Panc1 (cell line): ENCODE data around the gene OXCT1.

ENCODE experiments used
- CTCF ChIP-seq: fragments of 450-650 bp; IDR thresholded peaks from 2 replicates; pipeline ENCODE4 v1.5.1; 2017; ENCODE audit warnings: mild to moderate bottlenecking
- REST ChIP-seq, 2 experiments: IDR thresholded peaks; 2 replicates each; pipeline ENCODE4 v1.6.1; 2011 to 2012; ENCODE audit warnings: low read depth in 2 of 2, control low read depth in 1 of 2, low read length in 1 of 2, mild to moderate bottlenecking in 1 of 2, moderate library complexity in 1 of 2; ENCODE audit not compliant: insufficient read depth in 1 of 2
- SIN3A ChIP-seq: IDR thresholded peaks from 2 replicates; pipeline ENCODE4 v1.6.1; 2012; ENCODE audit warnings: low read depth, mild to moderate bottlenecking, low read length, moderate library complexity, borderline replicate concordance; ENCODE audit not compliant: insufficient read depth

DNA sequence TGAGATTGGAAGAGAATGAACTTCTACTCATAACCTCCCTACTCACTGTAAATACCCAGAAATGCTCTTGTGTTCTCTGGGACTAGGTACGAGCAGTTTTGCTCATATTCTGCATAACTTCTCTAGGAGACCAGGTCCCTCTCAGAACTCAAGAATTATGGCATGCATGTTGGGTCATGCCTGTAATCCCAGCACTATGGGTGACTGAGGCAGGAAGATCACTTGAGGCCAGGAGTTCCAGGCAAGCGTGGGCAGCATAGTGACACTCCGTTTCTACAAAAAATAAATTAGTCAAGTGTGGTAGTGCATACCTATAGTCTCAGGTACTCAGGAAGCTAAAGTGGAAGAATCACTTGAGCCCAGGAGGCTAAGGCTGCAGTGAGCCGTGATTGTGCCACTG lies 141.9 kb downstream of the OXCT1 start:
- TF ChIP-seq CTCF (no peak), REST (IDR thresholded peaks at IDR 0.05; ENCODE audit: insufficient read depth in 1 of 2, low read depth in 2 of 2, low read length in 1 of 2) (no peak), SIN3A (no peak)
